Measurements from ENCODE around the gene EME2.

EME2 gene

DNA sequence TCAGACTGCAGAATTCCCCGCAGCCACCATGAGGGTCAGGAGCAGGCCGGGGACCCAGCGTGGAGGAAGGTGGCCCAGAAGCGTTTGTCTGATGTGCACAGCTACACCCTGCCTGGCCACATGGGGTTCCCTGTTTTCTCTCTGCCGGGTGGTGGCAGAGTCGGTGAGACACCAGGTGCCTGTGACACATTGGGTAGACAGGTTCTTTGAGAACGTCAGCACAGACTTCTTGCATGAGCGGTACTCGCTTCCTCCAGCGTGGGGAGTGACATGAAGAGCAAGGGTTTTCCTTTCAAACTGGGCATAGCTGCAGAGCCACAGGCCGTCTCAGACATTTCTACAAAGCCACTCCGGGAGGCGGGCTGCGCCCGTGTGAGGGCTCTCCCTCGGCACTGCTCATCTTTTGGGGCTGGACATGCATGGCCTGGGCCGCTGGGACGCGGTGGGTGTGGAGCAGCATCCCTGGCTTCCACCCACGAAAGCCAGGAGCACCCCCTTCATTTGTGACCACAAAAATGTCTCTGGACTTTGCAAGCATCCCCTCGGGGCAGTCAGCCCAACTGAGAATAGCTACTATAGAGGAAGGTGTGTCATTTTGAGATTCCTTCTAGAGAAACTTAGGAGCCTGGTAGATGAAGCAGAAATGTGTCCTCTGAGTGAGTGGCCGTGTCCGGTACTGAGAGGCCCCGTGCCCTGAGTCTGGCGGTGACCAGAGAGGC lies 27.3 kb upstream of the EME2 start:
- DNase-seq (ENCODE audit: low read depth in 2 of 2), result no peak

DNA sequence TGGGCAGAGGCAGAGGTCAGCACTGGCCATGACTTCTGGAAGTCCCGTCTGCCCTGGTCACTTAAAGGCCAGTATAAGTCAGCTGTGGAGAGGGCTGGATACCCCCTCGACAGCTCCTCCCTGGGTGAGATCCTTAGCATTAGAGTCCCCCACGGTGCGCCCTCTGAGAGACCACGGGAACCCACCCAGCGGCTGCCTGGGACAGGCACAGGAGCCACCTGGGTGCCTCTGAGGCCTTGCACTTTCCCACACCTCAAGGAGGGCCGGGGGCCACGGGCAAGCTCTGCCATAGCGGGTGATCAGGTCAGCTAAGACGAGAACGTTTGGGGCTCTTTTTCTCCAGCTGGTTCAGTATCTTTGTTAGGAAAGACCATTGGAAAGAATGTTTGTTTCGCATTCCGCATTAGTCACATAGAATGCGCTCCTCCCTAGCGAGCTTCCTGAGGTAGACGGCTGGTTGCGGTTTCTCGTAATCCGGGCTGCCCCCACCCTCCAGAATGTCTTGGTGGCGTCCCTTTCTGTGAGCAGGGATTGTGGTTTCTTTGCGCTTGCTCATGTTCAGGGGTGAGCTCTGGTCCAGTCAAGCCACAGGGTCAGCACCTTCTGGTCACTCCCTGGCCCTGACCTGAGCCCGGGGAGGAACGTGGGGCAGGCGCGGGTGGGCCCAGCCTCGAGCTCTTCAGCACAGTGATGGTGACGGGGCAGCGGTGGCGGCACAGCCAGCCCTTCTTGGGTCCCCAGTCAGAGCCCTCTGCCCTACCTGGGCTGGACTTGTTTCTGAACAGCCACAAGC lies 26.5 kb upstream of the EME2 start:
- no peak for DNase-seq (ENCODE audit: low read depth in 2 of 2)

DNA sequence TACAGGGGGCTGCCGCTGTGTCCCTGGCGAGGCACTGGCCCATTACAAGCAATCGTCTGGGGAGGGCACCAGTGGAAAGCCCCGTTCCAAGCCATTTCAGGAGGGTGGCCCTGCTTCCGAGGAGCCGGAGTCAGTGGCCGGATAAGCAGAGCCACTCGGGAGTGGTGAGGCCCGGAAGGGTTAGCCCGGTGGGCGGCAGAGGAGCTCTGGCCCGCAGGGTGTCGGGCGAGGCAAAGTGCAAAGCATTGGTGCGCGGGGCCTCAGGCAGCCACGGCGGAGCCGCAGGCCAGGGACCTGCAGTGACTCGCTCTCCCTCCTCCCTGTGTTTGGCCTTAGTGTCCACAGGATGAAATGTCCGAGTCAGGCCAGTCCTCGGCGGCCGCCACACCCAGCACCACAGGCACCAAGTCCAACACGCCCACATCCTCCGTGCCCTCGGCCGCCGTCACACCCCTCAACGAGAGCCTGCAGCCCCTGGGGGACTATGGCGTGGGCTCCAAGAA lies 25.9 kb upstream of the EME2 start:
- DNase-seq (ENCODE audit: low read depth in 2 of 2), result no peak

DNA sequence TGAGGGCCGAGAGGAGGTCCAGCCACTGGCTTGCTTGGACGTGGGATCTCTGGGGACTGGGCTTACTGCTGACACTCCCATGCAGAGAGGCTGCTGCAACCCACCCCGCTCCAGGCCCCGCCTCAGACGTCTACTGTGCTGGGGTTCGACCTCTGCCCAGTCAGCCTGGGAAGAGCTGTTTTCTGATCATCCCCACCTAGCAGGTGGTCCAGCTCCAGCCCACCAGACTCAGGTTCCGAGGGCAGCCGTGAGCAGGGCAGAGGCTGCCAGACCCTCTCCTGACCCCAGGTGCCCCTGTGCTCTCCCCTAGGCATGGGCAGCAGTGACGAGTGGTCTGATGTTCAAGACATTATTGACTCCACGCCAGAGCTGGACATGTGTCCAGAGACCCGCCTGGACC lies 24.7 kb upstream of the EME2 start:
- no peak for DNase-seq (ENCODE audit: low read depth in 2 of 2)

DNA sequence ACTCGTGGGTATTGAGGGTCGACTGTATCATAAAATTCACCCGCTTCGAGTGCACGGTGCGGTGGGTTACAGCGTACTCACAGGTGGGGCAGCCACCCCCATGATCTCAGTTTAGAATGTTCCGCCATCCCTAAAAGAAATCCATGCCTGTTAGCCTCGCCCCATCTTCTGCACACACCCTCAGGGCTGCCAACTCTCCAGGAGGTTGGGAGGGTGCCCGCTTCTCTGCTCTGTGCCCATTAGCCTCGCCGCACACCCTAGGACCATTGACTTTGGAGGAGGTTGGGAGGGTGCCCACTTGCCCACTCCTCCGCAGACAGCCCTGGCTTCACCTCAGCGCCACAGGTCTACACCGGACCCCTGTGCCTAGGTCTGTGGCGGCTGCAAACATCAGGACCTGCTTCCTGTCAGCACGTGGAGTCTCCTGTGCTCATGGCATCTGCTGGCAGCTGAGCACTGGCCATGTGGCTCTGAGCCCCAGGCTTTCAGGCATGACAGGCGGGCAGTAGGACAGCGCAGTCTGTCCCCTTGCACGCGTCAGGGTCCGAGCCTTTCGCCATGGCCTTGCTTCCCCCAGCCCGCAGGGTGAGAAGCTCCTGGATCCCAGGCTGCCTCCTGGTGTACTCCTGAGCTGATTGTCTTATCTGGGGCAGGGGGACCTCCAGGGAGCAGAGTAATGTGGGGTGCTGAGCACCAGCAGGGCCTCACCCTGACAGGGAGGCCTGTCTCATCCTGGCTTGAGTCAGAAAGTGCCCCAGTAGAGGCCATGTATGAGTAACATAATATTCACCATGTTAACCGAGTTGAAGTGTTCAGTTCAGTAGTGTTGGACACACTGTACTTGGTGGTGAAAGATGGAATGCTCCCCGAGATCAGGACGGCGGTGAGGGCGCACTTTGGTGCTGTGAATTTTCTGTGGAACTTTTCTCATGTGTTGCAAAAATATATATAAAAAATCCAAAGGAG lies 23.2 kb upstream of the EME2 start:
- DNase-seq (ENCODE audit: low read depth in 2 of 2), result no peak

DNA sequence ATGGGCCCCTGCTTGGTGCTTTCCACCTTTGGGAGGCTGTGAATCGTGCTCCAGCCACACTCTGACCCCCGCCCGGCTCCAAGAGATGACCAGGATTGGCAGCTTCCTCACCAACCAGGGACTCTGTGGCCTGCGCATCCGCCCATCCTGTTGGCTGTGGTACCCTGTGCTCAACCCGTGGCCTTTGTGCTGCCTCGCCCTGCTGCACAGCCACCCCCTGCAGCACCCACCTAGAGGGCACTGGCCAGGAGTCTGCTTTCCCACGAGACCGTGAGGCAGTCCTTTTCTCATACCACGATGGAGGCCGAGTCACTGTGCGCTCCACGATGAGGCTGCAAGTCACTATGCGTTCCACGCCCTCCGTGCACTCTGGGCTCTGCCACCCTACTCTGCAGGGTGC lies 20.7 kb upstream of the EME2 start:
- no peak for DNase-seq (ENCODE audit: low read depth in 2 of 2)

DNA sequence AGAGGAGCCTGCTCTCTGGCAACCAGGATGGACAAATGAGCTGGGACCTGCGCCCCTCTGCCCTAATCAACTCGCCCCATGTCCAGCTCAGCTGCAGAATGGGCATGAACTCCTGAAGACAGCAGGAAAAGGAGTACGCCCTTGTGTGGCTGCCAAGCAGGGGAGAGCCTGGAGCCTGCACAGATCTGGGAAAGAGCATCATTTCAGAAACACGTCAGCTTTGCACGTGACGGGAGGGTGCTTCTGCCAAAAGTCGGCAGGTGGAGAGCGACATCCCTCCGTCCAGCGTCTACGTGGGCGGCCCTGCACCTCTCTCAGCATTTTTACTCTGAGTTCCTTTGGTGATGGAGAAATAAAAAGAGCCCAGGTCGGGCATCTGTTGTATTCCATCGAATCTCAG lies 19.8 kb upstream of the EME2 start:
- no peak for DNase-seq (ENCODE audit: low read depth in 2 of 2)

DNA sequence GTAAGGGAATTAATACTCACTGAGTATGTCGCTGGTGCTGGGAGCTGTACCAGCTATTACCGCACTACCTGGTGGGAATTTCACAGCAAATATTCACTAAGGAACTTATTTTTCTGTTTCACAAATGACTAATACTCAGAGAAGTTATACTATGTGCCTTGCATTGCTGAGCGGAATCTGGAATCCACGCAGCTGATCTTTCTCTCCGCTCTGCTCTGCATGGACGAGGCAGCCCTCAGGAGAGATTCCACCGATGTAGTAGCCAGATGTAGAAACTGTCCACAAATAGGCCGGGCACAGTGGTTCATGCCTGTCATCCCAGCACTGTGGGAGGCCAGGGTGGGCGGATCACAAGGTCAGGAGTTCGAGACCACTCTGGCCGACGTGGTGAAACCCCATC lies 18.4 kb upstream of the EME2 start:
- DNase-seq (ENCODE audit: low read depth in 2 of 2), result no peak

DNA sequence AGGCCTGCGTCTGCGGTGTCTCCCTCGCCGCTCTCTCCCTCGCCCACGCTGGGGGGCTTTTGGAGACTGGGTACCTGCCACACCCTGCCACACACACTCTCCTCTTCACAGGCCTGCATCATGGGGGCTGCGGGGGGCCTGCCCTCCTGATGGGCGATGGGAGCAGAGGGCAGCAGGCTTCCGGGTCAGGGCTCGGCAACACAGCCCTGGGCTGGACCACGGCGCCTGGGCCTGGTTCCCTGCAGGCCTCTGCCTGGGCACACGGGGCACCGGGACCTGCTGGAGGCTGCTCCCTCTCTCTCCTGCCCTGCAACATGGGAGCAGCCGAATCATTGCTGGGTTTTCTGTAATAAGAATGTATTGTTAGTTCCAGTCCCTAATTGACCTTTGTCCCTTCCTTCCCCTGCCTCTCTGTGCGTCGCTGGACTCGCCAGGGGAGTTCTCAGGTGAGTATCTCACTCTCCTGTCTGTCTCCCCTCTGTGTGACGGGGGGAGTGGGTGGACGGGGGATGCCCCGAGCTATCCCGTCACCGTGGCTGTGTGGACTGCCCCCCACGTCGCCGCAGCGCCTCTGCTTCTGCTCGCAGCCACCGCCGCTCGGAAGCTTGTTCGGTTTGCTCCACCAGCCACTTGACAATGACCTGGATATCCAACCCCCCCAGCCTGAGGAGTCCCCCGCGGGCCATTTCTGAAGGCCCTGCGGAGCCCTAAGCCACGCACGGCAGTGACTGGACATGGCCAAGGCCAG lies 14.7 kb upstream of the EME2 start:
- no peak for DNase-seq (ENCODE audit: low read depth in 2 of 2)

DNA sequence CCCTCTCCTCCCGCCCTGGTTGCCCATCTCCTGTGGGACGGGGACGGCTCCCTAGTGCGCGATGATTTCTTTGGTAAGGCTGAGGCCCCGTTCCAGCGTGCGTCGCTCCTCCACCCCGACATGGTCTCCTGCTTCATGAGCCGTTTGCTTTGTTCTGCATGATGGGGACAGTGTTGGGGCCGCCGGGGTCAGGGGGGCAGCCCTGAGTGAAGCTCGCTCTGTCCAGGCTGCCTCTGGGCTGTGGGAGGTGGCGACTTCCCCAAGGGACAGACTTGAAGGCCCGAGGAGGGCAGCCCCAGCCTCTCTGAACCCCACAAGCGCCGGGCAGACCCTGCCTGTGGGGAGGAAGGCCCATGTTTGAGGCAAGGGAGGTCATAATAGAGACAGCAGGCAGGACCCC lies 13.7 kb upstream of the EME2 start:
- DNase-seq (ENCODE audit: low read depth in 2 of 2), result no peak

DNA sequence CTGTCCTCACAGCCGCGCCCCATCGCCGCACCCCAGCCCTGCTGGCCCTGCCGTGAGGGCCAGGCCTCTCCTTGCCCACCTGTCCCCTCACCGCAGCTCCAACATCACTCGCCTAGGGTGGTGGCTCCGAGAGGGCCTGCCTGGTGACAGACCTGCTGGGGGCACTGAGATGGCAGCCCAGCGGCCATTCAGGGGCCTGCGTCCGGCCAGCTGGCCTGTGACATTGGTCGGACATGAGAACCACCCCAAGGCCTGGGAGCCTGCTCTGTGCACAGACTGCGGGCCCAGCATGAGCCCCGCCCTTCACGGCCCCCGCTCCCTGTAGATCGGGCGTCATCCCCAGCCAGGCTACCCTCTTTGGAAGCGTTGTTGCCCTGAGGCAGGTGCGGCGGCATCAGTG lies 13.1 kb upstream of the EME2 start:
- no peak for DNase-seq (ENCODE audit: low read depth in 2 of 2)

DNA sequence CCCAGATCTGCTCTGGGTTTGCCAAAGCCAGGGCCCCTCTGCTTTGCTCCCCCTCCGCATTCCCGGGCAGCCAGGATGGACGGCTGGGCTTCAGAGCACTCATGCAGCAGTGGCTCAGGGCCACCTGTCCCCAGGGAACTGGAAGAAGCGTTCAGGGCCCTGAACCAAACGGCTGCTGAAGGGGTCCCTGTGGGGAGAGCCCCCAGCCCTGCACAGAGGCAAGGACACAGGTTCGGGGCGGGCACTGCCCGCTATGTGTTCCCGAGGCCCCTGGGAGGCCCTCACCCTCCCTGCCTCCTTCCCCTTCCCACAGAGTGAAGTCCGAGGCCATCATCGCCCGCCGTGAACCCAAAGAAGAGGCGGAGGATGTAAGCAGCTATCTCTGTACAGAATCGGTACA lies 11.7 kb upstream of the EME2 start:
- no peak for DNase-seq (ENCODE audit: low read depth in 2 of 2)

DNA sequence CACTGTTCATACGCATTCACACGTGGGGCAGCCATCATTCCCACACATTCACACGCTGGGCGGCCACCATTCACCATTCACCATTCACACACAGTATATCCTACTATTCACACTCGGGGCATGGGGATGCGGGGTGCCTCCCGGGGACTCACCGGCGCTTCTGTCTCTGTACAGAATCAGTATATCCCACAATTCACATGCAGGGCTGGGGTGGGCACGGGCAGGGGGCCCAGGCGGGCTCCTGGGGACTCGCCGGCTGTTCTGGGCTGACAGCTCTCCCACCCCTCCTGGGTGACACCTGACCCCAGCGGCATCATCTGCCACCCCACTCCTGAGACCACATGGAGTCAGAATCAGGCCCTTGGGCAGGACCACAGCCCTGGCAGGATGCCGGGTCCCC lies 10.9 kb upstream of the EME2 start:
- no peak for DNase-seq (ENCODE audit: low read depth in 2 of 2)

DNA sequence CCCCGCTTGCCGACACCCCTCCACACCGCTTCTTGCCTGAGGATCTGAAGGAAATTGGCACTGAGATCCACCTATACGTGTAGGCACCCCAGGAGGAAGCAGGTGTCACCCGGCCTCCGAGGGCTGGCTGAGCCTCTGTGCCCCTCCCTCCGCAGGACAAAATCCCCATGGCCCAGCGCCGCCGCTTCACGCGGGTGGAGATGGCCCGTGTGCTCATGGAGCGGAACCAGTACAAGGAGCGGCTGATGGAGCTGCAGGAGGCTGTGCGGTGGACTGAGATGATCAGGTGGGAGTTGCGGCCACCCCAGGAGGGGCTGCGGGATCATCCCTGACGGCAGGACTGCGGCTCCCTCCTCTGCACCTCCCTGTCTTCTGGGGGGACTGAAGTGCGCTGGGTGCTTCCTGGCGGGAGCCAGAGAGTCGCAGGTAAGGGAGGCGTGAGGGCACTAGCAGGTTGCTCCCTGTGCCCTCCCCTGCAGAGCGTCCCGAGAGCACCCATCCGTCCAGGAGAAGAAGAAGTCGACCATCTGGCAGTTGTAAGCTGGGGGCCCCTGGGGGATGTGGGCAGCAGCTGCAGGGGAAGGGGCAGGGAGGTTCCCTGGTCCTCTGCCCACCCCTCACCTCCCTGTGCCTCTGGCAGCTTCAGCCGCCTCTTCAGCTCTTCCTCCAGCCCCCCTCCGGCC lies 10.3 kb upstream of the EME2 start:
- no peak for DNase-seq (ENCODE audit: low read depth in 2 of 2)

DNA sequence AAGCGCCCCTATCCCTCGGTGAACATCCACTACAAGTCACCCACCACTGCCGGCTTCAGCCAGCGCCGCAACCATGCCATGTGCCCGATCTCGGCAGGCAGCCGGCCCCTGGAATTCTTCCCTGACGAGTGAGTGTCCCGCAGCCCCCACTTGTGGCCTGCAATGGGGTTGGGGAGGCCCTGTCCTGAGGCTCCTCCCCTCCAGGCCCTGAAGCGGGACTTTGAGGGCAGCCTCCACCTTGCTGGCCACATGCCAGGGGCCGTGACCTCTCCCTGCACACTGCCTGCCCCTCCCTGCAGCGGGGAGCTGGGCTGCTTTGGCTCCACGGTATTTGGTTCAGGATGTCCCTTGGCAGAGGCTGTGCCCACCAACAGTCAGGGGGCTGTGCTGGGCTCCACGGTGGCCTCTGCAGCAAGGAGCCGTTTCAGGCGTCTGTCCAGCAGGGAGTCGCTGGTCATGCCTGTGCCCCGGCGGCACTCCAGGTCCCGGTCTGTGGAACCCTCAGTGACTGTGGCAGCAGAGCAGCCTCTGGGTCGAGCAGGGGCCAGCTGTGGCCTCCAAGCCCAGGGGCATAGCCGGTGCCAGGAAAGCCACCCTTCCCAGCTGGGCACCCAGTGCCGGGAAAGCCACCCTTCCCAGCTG lies 9.6 kb upstream of the EME2 start:
- no peak for DNase-seq (ENCODE audit: low read depth in 2 of 2)

DNA sequence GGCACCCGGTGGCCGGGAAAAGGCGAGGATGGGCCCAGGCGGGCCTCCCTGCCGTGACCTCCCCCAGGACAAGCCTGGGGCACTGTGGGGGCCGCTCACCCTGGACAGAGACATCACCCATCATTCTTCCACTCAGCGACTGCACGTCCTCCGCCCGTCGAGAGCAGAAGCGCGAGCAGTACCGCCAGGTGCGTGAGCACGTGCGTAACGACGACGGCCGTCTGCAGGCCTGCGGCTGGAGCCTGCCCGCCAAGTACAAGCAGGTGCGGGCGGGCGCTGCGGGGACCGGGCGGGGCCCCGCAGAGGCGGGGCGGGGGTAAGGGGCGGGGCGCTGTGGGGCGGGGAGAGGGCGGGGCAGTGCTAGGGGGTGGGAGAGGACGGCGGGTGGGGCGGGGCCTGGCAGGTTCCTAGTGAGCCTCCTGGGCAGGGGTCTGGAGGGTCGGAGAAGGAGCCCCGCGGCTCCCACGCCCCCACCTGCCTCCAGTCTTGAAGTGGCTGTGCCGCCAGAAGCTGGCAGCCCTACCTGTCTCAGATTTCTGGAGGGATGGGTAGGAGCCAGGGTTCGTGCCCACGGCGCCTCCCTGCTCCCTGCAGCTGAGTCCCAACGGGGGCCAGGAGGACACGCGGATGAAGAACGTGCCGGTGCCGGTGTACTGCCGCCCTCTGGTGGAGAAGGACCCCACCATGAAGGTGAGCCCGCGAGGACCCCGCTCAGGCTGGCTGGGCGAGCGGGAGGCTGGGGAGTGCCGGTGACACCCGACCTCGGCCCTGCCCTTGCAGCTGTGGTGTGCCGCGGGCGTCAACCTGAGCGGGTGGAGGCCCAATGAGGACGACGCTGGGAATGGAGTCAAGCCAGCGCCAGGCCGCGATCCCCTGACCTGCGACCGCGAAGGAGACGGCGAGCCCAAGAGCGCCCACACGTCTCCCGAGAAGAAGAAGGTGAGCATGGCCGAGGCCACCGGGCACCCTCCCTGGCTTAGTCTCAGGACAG lies 8.8 kb upstream of the EME2 start:
- DNase-seq (ENCODE audit: low read depth in 2 of 2), result no peak

DNA sequence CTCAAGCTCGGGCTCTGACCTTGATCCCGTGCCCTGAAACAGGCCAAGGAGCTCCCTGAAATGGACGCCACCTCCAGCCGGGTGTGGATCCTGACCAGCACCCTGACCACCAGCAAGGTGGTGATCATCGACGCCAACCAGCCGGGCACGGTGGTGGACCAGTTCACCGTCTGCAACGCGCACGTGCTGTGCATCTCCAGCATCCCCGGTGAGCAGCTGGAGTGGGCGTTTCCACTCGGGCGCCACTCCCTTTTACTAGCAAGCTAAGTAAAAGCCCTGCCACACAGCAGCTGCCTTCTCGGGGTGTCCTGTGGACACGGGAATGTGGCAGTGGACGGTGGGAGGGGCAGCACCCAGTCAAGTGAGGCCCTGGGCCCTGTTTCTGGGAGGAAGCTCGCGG lies 7.6 kb upstream of the EME2 start:
- DNase-seq (ENCODE audit: low read depth in 2 of 2), result no peak

DNA sequence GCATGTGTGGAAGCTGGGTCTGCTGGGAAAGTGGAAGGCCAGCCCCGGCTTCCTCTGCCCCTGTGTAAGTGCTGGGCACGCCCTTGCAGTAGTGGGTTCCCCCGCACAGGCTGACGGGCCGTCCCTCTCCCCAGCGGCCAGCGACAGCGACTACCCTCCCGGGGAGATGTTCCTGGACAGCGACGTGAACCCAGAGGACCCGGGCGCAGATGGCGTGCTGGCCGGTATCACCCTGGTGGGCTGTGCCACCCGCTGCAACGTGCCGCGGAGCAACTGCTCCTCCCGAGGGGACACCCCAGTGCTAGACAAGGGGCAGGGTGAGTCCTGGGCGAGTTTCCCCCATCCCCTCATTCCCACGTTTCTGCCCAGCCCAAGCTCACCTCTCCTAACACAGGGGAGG lies 6.8 kb upstream of the EME2 start:
- DNase-seq (ENCODE audit: low read depth in 2 of 2), result no peak

DNA sequence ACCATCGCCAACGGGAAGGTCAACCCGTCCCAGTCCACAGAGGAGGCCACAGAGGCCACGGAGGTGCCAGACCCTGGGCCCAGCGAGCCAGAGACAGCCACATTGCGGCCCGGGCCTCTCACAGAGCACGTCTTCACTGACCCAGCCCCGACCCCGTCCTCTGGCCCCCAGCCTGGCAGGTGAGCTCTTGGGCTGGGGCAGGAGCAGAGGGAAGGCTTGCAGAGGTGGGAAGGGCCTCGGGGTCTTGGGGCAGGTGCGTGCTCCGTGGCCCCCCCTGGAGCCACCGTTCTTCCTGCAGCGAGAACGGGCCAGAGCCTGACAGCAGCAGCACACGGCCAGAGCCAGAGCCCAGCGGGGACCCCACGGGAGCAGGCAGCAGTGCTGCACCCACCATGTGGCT lies 6.4 kb upstream of the EME2 start:
- DNase-seq (ENCODE audit: low read depth in 2 of 2), result no peak

All from stimulated activated CD8-positive, alpha-beta memory T cell treated with anti-CD3 and anti-CD28 coated beads, Interleukin-7, amount 100 ng/mL, for 4 hours (primary cell).